ENCODE results near the gene SF3B4.

Gene SF3B4

GRCh38 chr1:149925345-149925744 is 2.3 kb downstream of the SF3B4 start:
- no peaks in the 10 kb centered on the region for H3K9me3 Mint-ChIP-seq
- H3K4me3 Mint-ChIP-seq: peak overlapping the region; percentile 69
- H3K27me3 Mint-ChIP-seq (ENCODE audit: low read depth): no peaks in the 10 kb centered on the region
- H3K4me1 Mint-ChIP-seq (ENCODE audit: low read depth): peaks cover 41% of the 10 kb centered on the region
- peaks cover 45% of the 10 kb centered on the region for H3K36me3 Mint-ChIP-seq (ENCODE audit: low read depth)
- H3K27ac Mint-ChIP-seq: peak overlapping the region; percentile 8

DNA sequence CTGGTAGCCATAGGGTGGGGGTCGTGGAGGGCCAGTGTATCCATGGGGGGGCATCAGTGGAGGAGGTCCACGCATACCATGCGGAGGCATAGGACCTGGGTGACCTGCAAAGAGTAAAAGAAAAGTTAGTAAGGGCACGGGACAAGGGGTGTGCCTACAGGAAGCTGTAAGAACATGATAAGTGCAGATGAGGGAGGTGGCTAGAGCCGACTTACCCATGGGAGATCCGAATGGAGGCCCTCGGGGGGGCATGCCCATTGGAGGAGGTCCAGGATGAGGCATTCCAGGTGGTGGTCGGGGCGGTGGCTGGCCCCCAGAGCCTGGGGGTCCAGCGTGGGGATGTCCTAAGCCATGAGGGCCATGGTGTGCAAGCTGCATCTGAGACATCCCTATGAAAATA is 4.0 kb downstream of the SF3B4 start:
- Mint-ChIP-seq H3K9me3 (no peaks in the 10 kb centered on the region), H3K4me3 (no peak overlapping the region), H3K27ac (no peak overlapping the region), H3K27me3 (ENCODE audit: low read depth) (no peaks in the 10 kb centered on the region), H3K4me1 (ENCODE audit: low read depth) (peaks cover 30% of the 10 kb centered on the region), H3K36me3 (ENCODE audit: low read depth) (peaks cover 45% of the 10 kb centered on the region)

DNA sequence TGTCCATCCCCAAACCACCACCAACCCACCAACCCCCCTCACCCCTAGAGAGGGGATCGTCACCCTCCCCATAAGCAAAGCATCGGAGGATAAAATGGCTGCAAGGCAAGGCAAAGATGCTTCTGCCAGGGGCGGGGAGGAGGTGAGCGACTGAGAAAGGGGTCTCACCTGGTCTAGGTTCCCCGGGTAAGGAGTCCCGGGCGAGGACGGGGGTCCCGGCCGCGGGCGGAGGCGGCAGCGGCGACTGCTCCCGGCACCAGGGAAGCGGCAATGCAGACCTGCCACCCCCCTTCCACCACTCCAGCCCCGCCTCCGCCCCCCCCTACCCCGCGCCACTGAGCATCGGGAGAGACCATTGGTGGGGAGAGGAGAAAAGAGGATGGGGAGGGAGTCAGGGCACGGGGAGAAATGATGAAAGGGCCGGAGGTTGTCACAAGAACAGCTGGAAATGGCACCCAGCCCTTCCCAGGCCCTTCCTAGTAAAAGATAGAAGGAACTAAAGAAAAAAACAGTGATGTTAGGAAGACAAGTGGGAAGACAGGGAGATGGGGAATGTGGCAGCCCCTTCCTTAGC is 9.9 kb downstream of the SF3B4 start, which contains the start of gene SV2A:
Gene SV2A (minus strand): TSS at position 274 of the 574 bp plus-strand sequence. CDS start 4,004 bp downstream, outside the sequence.
- H3K4me1 Mint-ChIP-seq (ENCODE audit: low read depth): peaks cover 38% of the 10 kb centered on the region
- H3K27ac Mint-ChIP-seq: peak within 1 kb of the TSS; percentile 83
- no peaks in the 10 kb centered on the region for H3K9me3 Mint-ChIP-seq

GRCh38 chr1:149916898-149917252 is 10.7 kb downstream of the SF3B4 start:
- Mint-ChIP-seq H3K9me3 (no peaks in the 10 kb centered on the region), H3K4me3 (peak overlapping the region; percentile 94), H3K36me3 (ENCODE audit: low read depth) (peaks cover 5% of the 10 kb centered on the region), H3K27me3 (ENCODE audit: low read depth) (no peaks in the 10 kb centered on the region), H3K4me1 (ENCODE audit: low read depth) (peaks cover 40% of the 10 kb centered on the region), H3K27ac (peak overlapping the region; percentile 83)

More for the DNA sequence above, 9.9 kb downstream of the SF3B4 start, which contains the start of gene SV2A:
- peaks cover 8% of the 10 kb centered on the region for H3K36me3 Mint-ChIP-seq (ENCODE audit: low read depth)
- H3K4me3 Mint-ChIP-seq: peak within 1 kb of the TSS; percentile 94
- H3K27me3 Mint-ChIP-seq (ENCODE audit: low read depth): no peaks in the 10 kb centered on the region

GRCh38 chr1:149916193-149916897 is 11.3 kb downstream of the SF3B4 start:
- Mint-ChIP-seq H3K27ac (peak overlapping the region; percentile 83), H3K4me1 (ENCODE audit: low read depth) (peaks cover 40% of the 10 kb centered on the region), H3K4me3 (peak overlapping the region; percentile 94), H3K36me3 (ENCODE audit: low read depth) (peaks cover 5% of the 10 kb centered on the region), H3K9me3 (no peaks in the 10 kb centered on the region), H3K27me3 (ENCODE audit: low read depth) (no peaks in the 10 kb centered on the region)

DNA sequence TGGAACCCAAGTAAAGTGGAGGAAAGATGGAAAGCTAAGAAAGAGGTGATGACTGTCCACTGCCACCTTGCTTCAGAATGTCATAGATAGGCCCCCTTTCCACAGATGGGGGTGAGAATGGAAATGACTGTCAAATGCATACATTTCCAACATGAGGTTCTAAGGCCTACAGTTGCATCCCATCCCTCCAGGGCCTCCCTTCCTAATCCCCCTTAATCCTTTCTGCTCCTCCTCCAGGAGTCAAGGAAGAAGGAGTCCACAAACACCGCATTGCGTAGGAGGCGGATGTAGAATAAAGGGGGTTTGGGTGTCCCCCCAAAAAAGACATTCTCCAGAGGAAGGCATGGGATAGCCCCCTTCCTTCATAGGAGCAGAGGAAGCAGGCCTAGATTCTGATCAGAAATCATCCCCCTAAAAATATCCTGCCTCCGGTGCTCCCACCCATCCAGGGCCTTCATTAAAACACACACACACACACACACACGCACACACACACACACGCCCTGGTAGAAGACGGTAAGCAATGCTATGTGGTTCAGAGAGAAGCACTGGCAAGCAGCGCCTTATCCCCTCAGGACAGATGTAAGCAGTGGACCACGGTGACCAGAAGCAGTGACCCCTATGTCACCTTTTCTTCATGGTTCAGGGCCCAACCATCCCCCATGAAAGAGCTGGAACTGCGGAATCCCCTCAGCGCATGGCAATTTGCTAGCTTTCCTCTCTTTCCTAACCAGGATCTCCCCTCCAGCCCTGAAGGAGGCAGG is 12.0 kb downstream of the SF3B4 start:
- no peaks in the 10 kb centered on the region for H3K27me3 Mint-ChIP-seq (ENCODE audit: low read depth)

GRCh38 chr1:149914545-149914944 is 13.1 kb downstream of the SF3B4 start:
- H3K36me3 Mint-ChIP-seq (ENCODE audit: low read depth): peaks cover 12% of the 10 kb centered on the region
- H3K4me1 Mint-ChIP-seq (ENCODE audit: low read depth): peaks cover 40% of the 10 kb centered on the region
- no peaks in the 10 kb centered on the region for H3K27me3 Mint-ChIP-seq (ENCODE audit: low read depth)
- H3K9me3 Mint-ChIP-seq: no peaks in the 10 kb centered on the region
- peak overlapping the region; percentile 52 for H3K27ac Mint-ChIP-seq
- no peak overlapping the region for H3K4me3 Mint-ChIP-seq

More for the DNA sequence above, 12.0 kb downstream of the SF3B4 start:
- H3K27ac Mint-ChIP-seq: peak overlapping the region; percentile 65
- H3K4me3 Mint-ChIP-seq: peak overlapping the region; percentile 94
- peaks cover 10% of the 10 kb centered on the region for H3K36me3 Mint-ChIP-seq (ENCODE audit: low read depth)
- peaks cover 40% of the 10 kb centered on the region for H3K4me1 Mint-ChIP-seq (ENCODE audit: low read depth)
- H3K9me3 Mint-ChIP-seq: no peaks in the 10 kb centered on the region

DNA sequence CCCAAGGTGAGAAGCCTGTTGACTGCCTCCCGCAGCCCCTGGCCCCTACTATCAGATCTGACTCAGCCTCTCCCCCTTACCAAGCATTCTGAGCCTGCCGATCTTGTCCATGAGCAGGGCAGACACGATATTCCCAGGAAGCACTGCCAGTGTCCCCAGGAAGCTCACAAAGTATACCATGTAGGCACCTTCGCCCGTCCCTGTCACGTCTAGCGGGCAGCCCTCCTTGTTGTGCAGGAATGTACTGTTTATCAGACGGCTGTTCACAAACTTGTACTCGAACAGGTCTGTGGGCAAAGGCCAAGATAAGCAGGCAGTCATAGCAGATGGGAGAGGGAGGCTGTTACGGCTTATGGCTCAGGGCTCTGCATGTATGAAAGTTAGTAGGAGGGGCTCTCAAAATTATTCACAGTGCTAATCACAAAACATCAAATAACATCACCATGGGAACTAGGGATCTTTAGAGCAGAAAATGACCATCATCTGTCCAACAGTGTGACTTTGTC is 21.0 kb downstream of the SF3B4 start:
- Mint-ChIP-seq H3K36me3 (ENCODE audit: low read depth) (peaks cover 28% of the 10 kb centered on the region), H3K27ac (no peak overlapping the region), H3K4me1 (ENCODE audit: low read depth) (peaks cover 6% of the 10 kb centered on the region), H3K27me3 (ENCODE audit: low read depth) (no peaks in the 10 kb centered on the region), H3K9me3 (no peaks in the 10 kb centered on the region), H3K4me3 (no peak overlapping the region)

- no peaks in the 10 kb centered on the region for H3K9me3 Mint-ChIP-seq
- H3K4me1 Mint-ChIP-seq (ENCODE audit: low read depth): peaks cover 16% of the 10 kb centered on the region
- H3K36me3 Mint-ChIP-seq (ENCODE audit: low read depth): peaks cover 21% of the 10 kb centered on the region
- H3K4me3 Mint-ChIP-seq: no peak overlapping the region
- H3K27me3 Mint-ChIP-seq (ENCODE audit: low read depth): no peaks in the 10 kb centered on the region
- no peak overlapping the region for H3K27ac Mint-ChIP-seq
Observed at GRCh38 chr1:149903836-149904491, 23.6 kb downstream of the SF3B4 start.

DNA sequence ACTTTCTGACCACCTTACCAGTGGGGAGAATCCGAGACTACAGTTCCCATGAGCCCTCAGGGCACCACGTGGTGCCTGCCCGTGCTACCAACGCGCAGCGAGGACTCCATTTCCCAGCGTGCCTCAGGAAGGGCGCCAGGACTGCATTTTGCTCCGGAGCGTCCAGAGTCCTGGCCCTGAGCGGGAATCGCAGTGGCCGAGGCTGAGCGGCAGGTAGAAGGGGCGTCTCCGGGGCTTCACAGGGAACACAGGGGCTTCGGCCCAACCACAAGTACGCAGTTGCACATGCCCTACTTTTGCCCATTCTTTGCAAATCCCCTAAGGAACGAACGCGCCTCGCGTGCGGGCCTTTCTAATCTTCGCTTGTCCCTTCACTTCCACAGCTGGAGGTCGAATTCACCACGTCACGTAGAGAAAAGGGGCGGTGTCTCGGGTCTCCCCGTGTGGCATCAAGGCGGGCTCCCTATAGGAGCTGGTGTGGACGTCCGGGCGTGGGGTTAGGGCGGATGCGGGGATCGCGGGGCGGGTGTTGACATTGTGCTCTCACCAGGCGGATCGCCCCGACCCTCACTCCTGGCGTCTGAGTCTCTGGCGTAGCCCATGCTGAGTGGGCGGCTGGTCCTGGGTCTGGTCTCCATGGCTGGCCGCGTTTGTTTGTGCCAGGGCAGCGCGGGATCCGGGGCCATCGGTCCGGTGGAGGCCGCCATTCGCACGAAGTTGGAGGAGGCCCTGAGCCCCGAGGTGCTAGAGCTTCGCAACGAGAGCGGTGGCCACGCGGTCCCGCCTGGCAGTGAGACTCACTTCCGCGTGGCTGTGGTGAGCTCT is 27.9 kb downstream of the SF3B4 start, which contains the start of gene BOLA1:
Gene BOLA1 (plus strand): TSS at position 109 of the 825 bp plus-strand sequence. CDS start 492 bp downstream, at position 601.
- peaks cover 17% of the 10 kb centered on the region for H3K4me1 Mint-ChIP-seq (ENCODE audit: low read depth)

DNA sequence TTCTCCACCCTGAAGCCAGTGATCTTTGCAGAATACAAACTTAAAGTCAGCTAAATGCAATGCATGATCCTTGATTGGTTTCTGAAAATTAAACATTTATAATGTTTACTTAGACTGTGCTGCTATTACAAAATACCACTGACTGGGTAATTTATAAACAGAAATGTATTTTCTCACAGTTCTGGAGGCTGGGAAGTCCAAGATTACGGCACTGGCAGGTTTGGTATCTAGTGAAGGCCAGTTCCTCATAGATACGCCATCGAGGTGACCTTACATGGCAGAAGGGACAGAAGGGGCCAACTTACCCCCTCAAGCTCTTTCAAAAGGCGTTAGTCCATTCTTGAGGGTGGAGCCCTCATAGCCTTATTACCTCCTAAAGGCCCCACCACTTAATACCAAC is 31.0 kb downstream of the SF3B4 start:
- no peaks in the 10 kb centered on the region for H3K27me3 Mint-ChIP-seq (ENCODE audit: low read depth)
- no peak overlapping the region for H3K4me3 Mint-ChIP-seq
- H3K27ac Mint-ChIP-seq: no peak overlapping the region
- H3K4me1 Mint-ChIP-seq (ENCODE audit: low read depth): peaks cover 14% of the 10 kb centered on the region
- no peaks in the 10 kb centered on the region for H3K9me3 Mint-ChIP-seq
- H3K36me3 Mint-ChIP-seq (ENCODE audit: low read depth): peaks cover 4% of the 10 kb centered on the region

More for the DNA sequence above, 27.9 kb downstream of the SF3B4 start, which contains the start of gene BOLA1:
- Mint-ChIP-seq H3K27me3 (ENCODE audit: low read depth) (no peaks in the 10 kb centered on the region), H3K36me3 (ENCODE audit: low read depth) (peaks cover 10% of the 10 kb centered on the region), H3K4me3 (peak within 1 kb of the TSS; percentile 84), H3K9me3 (no peaks in the 10 kb centered on the region), H3K27ac (peak within 1 kb of the TSS; percentile 86)

DNA sequence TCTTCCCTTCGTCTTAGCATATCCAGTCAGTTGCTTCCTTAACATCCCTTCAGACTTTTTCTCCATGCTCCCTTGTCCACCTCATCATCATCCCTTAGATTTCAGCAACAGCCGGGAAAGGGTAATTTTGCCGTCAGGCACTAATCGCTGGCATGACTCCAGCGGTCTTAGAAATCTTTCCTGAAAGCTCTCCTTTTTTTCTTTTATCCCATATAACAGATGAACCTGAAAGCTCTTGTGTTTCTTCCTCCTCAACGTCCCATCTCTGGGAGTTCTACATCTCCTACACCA is 38.7 kb downstream of the SF3B4 start:
- peaks cover 4% of the 10 kb centered on the region for H3K4me1 Mint-ChIP-seq (ENCODE audit: low read depth)
- no peak overlapping the region for H3K27ac Mint-ChIP-seq
- H3K27me3 Mint-ChIP-seq (ENCODE audit: low read depth): no peaks in the 10 kb centered on the region
- H3K9me3 Mint-ChIP-seq: no peaks in the 10 kb centered on the region
- peaks cover 2% of the 10 kb centered on the region for H3K36me3 Mint-ChIP-seq (ENCODE audit: low read depth)
- H3K4me3 Mint-ChIP-seq: no peak overlapping the region

- H3K27me3 Mint-ChIP-seq (ENCODE audit: low read depth): no peaks in the 10 kb centered on the region
- no peak overlapping the region for H3K4me3 Mint-ChIP-seq
- H3K9me3 Mint-ChIP-seq: no peaks in the 10 kb centered on the region
- H3K27ac Mint-ChIP-seq: no peak overlapping the region
- H3K4me1 Mint-ChIP-seq (ENCODE audit: low read depth): peaks cover 7% of the 10 kb centered on the region
- peaks cover 2% of the 10 kb centered on the region for H3K36me3 Mint-ChIP-seq (ENCODE audit: low read depth)
Observed at GRCh38 chr1:149888247-149888998, 39.2 kb downstream of the SF3B4 start.
